Astrocyte (in vitro differentiated cells and primary cell): ENCODE measurements around the gene KANSL1L. TPM values are rescaled to one million over a fixed set of nuclear protein-coding genes. Genes with fewer than 3 reads are reported as not detected.

Experiments used
- DNase-seq: peaks from one replicate; pipeline ENCODE4 v3.0.0-alpha.2; 2010; ENCODE audit warnings: low read depth
- FAIRE-seq: peaks from 2 replicates; lab custom pipeline; 2011; peaks lifted over from hg19 to GRCh38; lab: Jason Lieb, UNC
- H2AFZ ChIP-seq: 2 replicates; pipeline ENCODE4 v1.6.0; 2012; ENCODE audit warnings: low read depth, low read length, inconsistent platforms
- H3K27ac ChIP-seq: 2 replicates; pipeline ENCODE4 v1.5.1; 2011; ENCODE audit warnings: low read depth, low read length, inconsistent platforms
- H3K27me3 ChIP-seq: 2 replicates; pipeline ENCODE4 v1.6.0; 2011; ENCODE audit warnings: low read length, inconsistent platforms; ENCODE audit not compliant: insufficient read depth
- H3K36me3 ChIP-seq: 2 replicates; pipeline ENCODE4 v1.5.1; 2011; ENCODE audit warnings: low read length, inconsistent platforms; ENCODE audit not compliant: insufficient read depth
- H3K4me1 ChIP-seq: 2 replicates; pipeline ENCODE4 v1.5.1; 2011; ENCODE audit warnings: low read length, inconsistent platforms; ENCODE audit not compliant: insufficient read depth
- H3K4me2 ChIP-seq: 2 replicates; pipeline ENCODE4 v1.6.0; 2012; ENCODE audit warnings: low read length, inconsistent platforms
- H3K4me3 ChIP-seq: 2 replicates; pipeline ENCODE4 v1.5.1; 2011; ENCODE audit warnings: low read depth, mild to moderate bottlenecking, low read length, inconsistent platforms; ENCODE audit not compliant: insufficient read depth
- H3K79me2 ChIP-seq: 2 replicates; pipeline ENCODE4 v1.6.0; 2012; ENCODE audit warnings: mild to moderate bottlenecking, low read length, inconsistent platforms; ENCODE audit not compliant: insufficient read depth
- H3K9ac ChIP-seq: 2 replicates; pipeline ENCODE4 v1.6.0; 2012; ENCODE audit warnings: mild to moderate bottlenecking, low read length, inconsistent platforms
- H3K9me3 ChIP-seq: 2 replicates; pipeline ENCODE4 v1.5.1; 2012; ENCODE audit warnings: low read depth, mild to moderate bottlenecking, low read length, inconsistent platforms; ENCODE audit not compliant: insufficient read depth
- H4K20me1 ChIP-seq: 2 replicates; pipeline ENCODE4 v1.6.0; 2012; ENCODE audit warnings: low read length, inconsistent platforms; ENCODE audit not compliant: insufficient read depth
- H3K27ac Mint-ChIP-seq: one replicate; pipeline ENCODE4 v1.8.0; 2021; ENCODE audit warnings: mild to moderate bottlenecking, mixed read lengths; ENCODE audit not compliant: unreplicated experiment
- H3K27me3 Mint-ChIP-seq: one replicate; pipeline ENCODE4 v1.8.0; 2021; ENCODE audit warnings: low read depth, mixed read lengths; ENCODE audit not compliant: unreplicated experiment
- H3K36me3 Mint-ChIP-seq: one replicate; pipeline ENCODE4 v1.8.0; 2021; ENCODE audit warnings: low read depth, mixed read lengths; ENCODE audit not compliant: unreplicated experiment
- H3K4me1 Mint-ChIP-seq: one replicate; pipeline ENCODE4 v1.8.0; 2021; ENCODE audit warnings: low read depth, mixed read lengths; ENCODE audit not compliant: unreplicated experiment
- H3K4me3 Mint-ChIP-seq: one replicate; pipeline ENCODE4 v1.8.0; 2021; ENCODE audit warnings: mild to moderate bottlenecking, moderate library complexity, mixed read lengths; ENCODE audit not compliant: unreplicated experiment
- H3K9me3 Mint-ChIP-seq: one replicate; pipeline ENCODE4 v1.8.0; 2021; ENCODE audit warnings: mild to moderate bottlenecking, mixed read lengths; ENCODE audit not compliant: unreplicated experiment
- EZH2 ChIP-seq: IDR thresholded peaks from 2 replicates; pipeline ENCODE4 v1.6.1; 2012; ENCODE audit warnings: mild to moderate bottlenecking, low read length, inconsistent platforms; ENCODE audit not compliant: insufficient read depth
- total RNA-seq: library from RNA; stranded (reverse); gene quantifications from 2 replicates; pipeline ENCODE4 v1.2.1, GENCODE V29; 2021
- TF ChIP-seq, protein P1 (sequence below): IDR thresholded peaks from 2 replicates; pipeline ENCODE4 v1.5.1; 2011; ENCODE audit warnings: low read depth, mild to moderate bottlenecking, inconsistent platforms, low read length, moderate library complexity; ENCODE audit not compliant: insufficient read depth

KANSL1L gene
- total RNA-seq, 1 donor from 2014 or later = 7.5 TPM

DNA sequence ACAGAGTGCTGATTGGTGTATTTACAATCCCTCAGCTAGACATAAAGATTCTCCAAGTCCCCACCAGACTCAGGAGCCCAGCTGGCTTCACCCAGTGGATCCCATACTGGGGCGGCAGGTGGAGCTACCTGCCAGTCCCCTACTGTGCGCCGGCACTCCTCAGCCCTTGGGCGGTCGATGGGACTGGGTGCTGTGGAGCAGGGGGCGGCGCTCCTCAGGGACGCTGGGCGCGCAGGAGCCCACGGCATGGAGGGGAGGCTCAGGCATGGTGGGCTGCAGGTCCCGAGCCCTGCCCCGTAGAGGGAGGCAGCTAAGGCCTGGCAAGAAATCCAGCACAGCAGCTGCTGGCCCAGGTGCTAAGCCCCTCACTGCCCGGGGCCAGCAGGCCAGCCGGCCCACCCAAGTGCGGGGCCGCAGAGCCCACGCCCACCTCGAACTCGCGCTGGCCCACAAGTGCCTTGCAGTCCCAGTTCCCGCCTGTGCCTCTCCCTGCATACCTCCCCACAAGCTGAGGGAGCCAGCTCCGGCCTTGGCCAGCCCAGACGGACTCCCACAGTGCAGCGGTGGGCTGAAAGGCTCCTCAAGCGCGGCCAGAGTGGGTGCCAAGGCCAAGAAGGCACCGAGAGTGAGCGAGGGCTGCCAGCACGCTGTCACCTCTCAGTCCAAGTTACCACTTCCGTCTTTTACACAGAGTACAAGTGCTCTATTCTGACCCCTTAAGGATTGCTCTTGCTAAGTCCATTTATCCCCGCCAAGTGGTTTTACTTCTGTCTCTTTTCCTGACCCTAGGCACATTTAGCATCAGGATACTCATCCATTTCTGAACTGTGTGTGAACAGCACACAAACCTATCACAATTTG lies 170.5 kb downstream of the KANSL1L start:
- no peak for DNase-seq
- Histone ChIP-seq H3K9ac (no peak overlapping the region), H3K4me1 (peaks cover 3% of the 10 kb centered on the region), H3K4me2 (no peak overlapping the region), H3K36me3 (no peaks in the 10 kb centered on the region), H3K27me3 (no peaks in the 10 kb centered on the region), H3K27ac (no peak overlapping the region), H3K9me3 (no peaks in the 10 kb centered on the region), H3K79me2 (peaks cover 33% of the 10 kb centered on the region), H4K20me1 (peaks cover 15% of the 10 kb centered on the region), H2AFZ (no peak overlapping the region), H3K4me3 (no peak overlapping the region)
- Mint-ChIP-seq H3K36me3 (no peaks in the 10 kb centered on the region), H3K27ac (no peak overlapping the region), H3K4me1 (peaks cover 18% of the 10 kb centered on the region), H3K27me3 (no peaks in the 10 kb centered on the region), H3K4me3 (no peak overlapping the region), H3K9me3 (no peaks in the 10 kb centered on the region)
- TF ChIP-seq, protein P1, sequence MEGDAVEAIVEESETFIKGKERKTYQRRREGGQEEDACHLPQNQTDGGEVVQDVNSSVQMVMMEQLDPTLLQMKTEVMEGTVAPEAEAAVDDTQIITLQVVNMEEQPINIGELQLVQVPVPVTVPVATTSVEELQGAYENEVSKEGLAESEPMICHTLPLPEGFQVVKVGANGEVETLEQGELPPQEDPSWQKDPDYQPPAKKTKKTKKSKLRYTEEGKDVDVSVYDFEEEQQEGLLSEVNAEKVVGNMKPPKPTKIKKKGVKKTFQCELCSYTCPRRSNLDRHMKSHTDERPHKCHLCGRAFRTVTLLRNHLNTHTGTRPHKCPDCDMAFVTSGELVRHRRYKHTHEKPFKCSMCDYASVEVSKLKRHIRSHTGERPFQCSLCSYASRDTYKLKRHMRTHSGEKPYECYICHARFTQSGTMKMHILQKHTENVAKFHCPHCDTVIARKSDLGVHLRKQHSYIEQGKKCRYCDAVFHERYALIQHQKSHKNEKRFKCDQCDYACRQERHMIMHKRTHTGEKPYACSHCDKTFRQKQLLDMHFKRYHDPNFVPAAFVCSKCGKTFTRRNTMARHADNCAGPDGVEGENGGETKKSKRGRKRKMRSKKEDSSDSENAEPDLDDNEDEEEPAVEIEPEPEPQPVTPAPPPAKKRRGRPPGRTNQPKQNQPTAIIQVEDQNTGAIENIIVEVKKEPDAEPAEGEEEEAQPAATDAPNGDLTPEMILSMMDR = no peak
- TF ChIP-seq EZH2 = no peak
- no peak for FAIRE-seq

GRCh38 chr2:209998596-209998995 lies 172.6 kb downstream of the KANSL1L start:
- no peak for FAIRE-seq
- H3K79me2 ChIP-seq = peaks cover 12% of the 10 kb centered on the region

More at GRCh38 chr2:209998596-209998995, 172.6 kb downstream of the KANSL1L start:
- TF ChIP-seq, protein P1 = no peak
- TF ChIP-seq EZH2 = no peak
- no peaks in the 10 kb centered on the region for H3K9me3 ChIP-seq
- H3K4me2 ChIP-seq = no peak overlapping the region
- no peak overlapping the region for H3K4me3 ChIP-seq
- H3K4me1 Mint-ChIP-seq = peaks cover 3% of the 10 kb centered on the region
- no peak overlapping the region for H3K27ac ChIP-seq
- no peak overlapping the region for H2AFZ ChIP-seq
- no peak overlapping the region for H3K9ac ChIP-seq
- no peaks in the 10 kb centered on the region for H3K9me3 Mint-ChIP-seq
- no peak overlapping the region for H3K27ac Mint-ChIP-seq
- H3K4me1 ChIP-seq = peaks cover 3% of the 10 kb centered on the region
- no peak for DNase-seq
- H3K27me3 ChIP-seq = no peaks in the 10 kb centered on the region
- no peak overlapping the region for H3K4me3 Mint-ChIP-seq
- no peaks in the 10 kb centered on the region for H4K20me1 ChIP-seq
- no peaks in the 10 kb centered on the region for H3K36me3 ChIP-seq
- no peaks in the 10 kb centered on the region for H3K27me3 Mint-ChIP-seq
- no peaks in the 10 kb centered on the region for H3K36me3 Mint-ChIP-seq
